Suprapubic skin (tissue), 4 donors: Measurements from ENCODE around the gene RHOT2. TPM values are rescaled to one million over a fixed set of nuclear protein-coding genes. Genes with fewer than 3 reads are reported as not detected.

Experiments
- DNase-seq, 2 donors: peaks; one replicate each; pipeline ENCODE4 v3.0.0-alpha.2; 2019; ENCODE audit warnings: low spot score in 2 of 2
- H3K27ac ChIP-seq: fragments of 200-600 bp; sonication (generic); one replicate; pipeline ENCODE4 v1.5.1; 2019
- H3K27me3 ChIP-seq: fragments of 200-600 bp; sonication (generic); one replicate; pipeline ENCODE4 v1.5.1; 2019
- H3K36me3 ChIP-seq: fragments of 200-600 bp; sonication (generic); one replicate; pipeline ENCODE4 v1.5.1; 2019
- H3K4me1 ChIP-seq: fragments of 200-600 bp; sonication (generic); one replicate; pipeline ENCODE4 v1.5.1; 2019
- H3K4me3 ChIP-seq: fragments of 200-600 bp; sonication (generic); one replicate; pipeline ENCODE4 v1.5.1; 2019; ENCODE audit warnings: mild to moderate bottlenecking
- H3K9me3 ChIP-seq: fragments of 200-600 bp; sonication (generic); one replicate; pipeline ENCODE4 v1.5.1; 2019
- CTCF ChIP-seq, 2 donors: fragments of 200-600 bp in 1 of 2; fragments of 450-650 bp in 1 of 2; sonication (generic) in 1 of 2; IDR thresholded peaks; one replicate each; pipeline ENCODE4 v1.5.1; 2016 to 2019; ENCODE audit warnings: antibody characterized with exemption in 2 of 2, mild to moderate bottlenecking in 1 of 2, moderate library complexity in 1 of 2
- EP300 ChIP-seq: sonication (generic); formaldehyde crosslinking; IDR thresholded peaks from one replicate; pipeline ENCODE4 v1.6.1; 2017; ENCODE audit warnings: antibody characterized with exemption
- POLR2A ChIP-seq, 2 donors: fragments of 450-650 bp; IDR thresholded peaks; one replicate each; pipeline ENCODE4 v1.6.1; 2017; ENCODE audit warnings: antibody characterized with exemption in 2 of 2, mild to moderate bottlenecking in 2 of 2, moderate library complexity in 2 of 2
- POLR2AphosphoS5 ChIP-seq, 3 donors: sonication (generic); formaldehyde crosslinking; IDR thresholded peaks; one replicate each; pipeline ENCODE4 v1.6.1; 2017; ENCODE audit warnings: antibody characterized with exemption in 3 of 3
- WGBS: methylation state at CpG from one replicate; pipeline ENCODE4 v1.1.5; 2018; 5-methylcytosine and 5-hydroxymethylcytosine counted together
- total RNA-seq, 4 donors: library from RNA; depleted of rRNA; stranded (reverse); fragments of >200 nt; gene quantifications; one replicate each; pipeline ENCODE4 v1.1.0, GENCODE V29; 2016

Gene RHOT2
- total RNA-seq, 4 donors from 2014 or later: 66.9 to 156 (median 96.8) TPM

DNA sequence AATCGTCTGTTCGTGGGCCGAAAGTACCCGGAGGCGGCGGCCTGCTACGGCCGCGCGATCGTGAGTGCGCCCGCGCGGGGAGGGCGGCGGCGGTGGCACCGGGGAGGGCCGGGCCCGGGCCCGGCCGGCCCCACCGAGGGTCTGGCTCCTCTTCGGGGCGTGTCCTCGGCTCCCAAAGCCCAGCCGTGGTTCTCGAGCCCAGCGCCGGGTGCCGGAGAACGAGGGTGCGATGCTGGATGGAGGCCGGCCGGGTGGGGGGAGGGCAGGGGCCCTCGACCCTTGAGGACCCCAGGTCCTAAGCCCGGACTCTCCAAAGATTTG, 12.7 kb downstream of the RHOT2 start:
- 0% methylated on average over 1 of the region's 38 CpGs for WGBS
- Histone ChIP-seq H3K4me1 (peaks cover 90% of the 10 kb centered on the region), H3K27me3 (peaks cover 4% of the 10 kb centered on the region), H3K4me3 (peak overlapping the region; percentile 84), H3K27ac (peak overlapping the region; percentile 92), H3K9me3 (no peaks in the 10 kb centered on the region), H3K36me3 (peaks cover 16% of the 10 kb centered on the region)
- no peak for DNase-seq
- TF ChIP-seq POLR2AphosphoS5 (IDR thresholded peaks at IDR 0.05) (no peak), POLR2A (IDR thresholded peaks at IDR 0.05) (no peak), CTCF (IDR thresholded peaks at IDR 0.05) (no peak), EP300 (no peak)

- Histone ChIP-seq H3K27me3 (peaks cover 4% of the 10 kb centered on the region), H3K27ac (peak overlapping the region; percentile 92), H3K9me3 (no peaks in the 10 kb centered on the region), H3K4me3 (peak overlapping the region; percentile 84), H3K4me1 (peaks cover 90% of the 10 kb centered on the region), H3K36me3 (peaks cover 16% of the 10 kb centered on the region)
- TF ChIP-seq POLR2AphosphoS5 (IDR thresholded peaks at IDR 0.05) (no peak), EP300 (no peak), POLR2A (IDR thresholded peaks at IDR 0.05) (no peak), CTCF (IDR thresholded peaks at IDR 0.05) (no peak)
- no peak for DNase-seq
- WGBS: 38% methylated on average over 20 of the region's 44 CpGs
Measured at GRCh38 chr16:680967-681745, 13.2 kb downstream of the RHOT2 start.

DNA sequence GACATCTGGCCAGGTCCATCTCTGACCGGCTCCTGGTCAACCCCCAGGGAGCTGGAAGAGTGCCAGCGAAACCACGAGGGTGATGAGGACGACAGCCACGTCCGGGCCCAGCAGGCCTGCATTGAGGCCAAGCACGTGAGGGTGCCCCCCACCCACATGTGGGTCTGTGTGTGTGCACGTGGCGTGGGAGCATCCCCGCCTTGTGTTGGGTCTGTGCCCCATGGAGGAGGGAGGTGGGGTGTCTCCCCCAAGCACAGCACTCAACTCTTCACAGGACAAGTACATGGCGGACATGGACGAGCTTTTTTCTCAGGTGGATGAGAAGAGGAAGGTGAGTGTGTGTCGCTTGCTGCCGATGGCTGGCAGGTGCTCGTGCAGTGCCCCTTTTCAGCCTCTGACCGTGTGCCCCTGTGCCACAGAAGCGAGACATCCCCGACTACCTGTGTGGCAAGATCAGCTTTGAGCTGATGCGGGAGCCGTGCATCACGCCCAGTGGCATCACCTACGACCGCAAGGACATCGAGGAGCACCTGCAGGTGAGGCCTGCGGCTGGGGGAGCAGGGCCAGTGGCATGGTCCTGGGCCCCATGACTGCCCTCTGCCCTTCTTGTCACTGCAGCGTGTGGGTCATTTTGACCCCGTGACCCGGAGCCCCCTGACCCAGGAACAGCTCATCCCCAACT, 14.0 kb downstream of the RHOT2 start:
- Histone ChIP-seq H3K4me1 (peaks cover 86% of the 10 kb centered on the region), H3K9me3 (no peaks in the 10 kb centered on the region), H3K27me3 (peaks cover 4% of the 10 kb centered on the region), H3K4me3 (peak overlapping the region; percentile 84), H3K36me3 (peaks cover 20% of the 10 kb centered on the region), H3K27ac (no peak overlapping the region)
- 90% methylated on average over 9 of the region's 28 CpGs for WGBS
- DNase-seq: no peak
- TF ChIP-seq POLR2A (IDR thresholded peaks at IDR 0.05) (no peak), CTCF (IDR thresholded peaks at IDR 0.05) (no peak), POLR2AphosphoS5 (IDR thresholded peaks at IDR 0.05) (no peak), EP300 (no peak)

- no peaks in the 10 kb centered on the region for H3K27me3 ChIP-seq
- no peaks in the 10 kb centered on the region for H3K9me3 ChIP-seq
- peak overlapping the region; percentile 82 for H3K27ac ChIP-seq
- peak overlapping the region; percentile 68 for H3K4me3 ChIP-seq
- TF ChIP-seq POLR2A (IDR thresholded peaks at IDR 0.05) (no peak), POLR2AphosphoS5 (IDR thresholded peaks at IDR 0.05) (no peak), EP300 (no peak), CTCF (IDR thresholded peaks at IDR 0.05) (no peak)
- 81% methylated on average over 24 of the region's 36 CpGs for WGBS
- peaks cover 77% of the 10 kb centered on the region for H3K4me1 ChIP-seq
- peak in 1 of 2 donors; percentile 76 for DNase-seq
- peaks cover 28% of the 10 kb centered on the region for H3K36me3 ChIP-seq
Measured at GRCh38 chr16:682493-683395, 14.8 kb downstream of the RHOT2 start.
